GM18870 (cell line): ENCODE results near the gene NUAK2.

Experiments used
- ATAC-seq: cut with Tn5 transposase; IDR thresholded peaks from one replicate; pipeline ENCODE4 v1.9.1; 2021; ENCODE audit warnings: moderate library complexity; ENCODE audit not compliant: unreplicated experiment

Gene NUAK2

DNA sequence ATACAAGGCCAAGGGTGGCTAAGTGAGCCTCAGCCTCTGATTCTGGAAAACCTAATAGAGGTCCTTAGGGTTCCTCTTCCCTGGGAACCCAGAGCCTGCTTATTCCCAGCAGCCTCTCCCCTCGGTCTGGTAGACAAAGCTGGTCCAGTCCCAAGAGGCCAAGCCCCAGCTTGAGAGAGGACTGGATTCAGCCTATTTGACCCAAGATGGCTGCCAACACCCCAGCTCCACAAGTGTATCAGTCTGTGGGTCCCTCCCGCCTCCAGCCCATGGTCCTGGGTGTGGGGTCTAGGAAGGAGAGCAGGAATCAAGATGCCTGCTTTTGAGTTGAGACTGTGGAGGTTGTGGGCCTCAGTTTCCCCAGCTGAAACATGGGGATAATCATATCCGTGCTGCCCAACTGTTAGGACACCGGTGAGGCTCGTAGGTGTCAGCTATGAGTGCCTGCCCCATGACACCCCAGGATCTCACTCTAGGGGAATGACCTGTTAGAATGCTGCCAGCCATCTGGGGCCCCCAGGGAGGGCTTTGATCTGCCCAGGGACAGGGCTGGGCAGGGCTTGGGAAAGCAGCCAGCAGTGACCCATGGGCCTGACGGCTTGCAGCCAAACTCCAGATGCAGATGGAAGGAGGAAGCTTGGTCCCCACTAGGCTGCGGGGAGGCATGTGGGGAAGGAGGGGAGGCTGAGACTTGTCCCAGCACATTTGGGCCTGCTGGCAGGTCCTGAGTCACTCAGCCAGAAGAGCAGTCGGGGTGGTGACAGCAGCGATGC lies 45.4 kb downstream of the NUAK2 start:
- no peak for ATAC-seq

- no peak for ATAC-seq
Measured at GRCh38 chr1:205275133-205275532, 46.4 kb downstream of the NUAK2 start.

DNA sequence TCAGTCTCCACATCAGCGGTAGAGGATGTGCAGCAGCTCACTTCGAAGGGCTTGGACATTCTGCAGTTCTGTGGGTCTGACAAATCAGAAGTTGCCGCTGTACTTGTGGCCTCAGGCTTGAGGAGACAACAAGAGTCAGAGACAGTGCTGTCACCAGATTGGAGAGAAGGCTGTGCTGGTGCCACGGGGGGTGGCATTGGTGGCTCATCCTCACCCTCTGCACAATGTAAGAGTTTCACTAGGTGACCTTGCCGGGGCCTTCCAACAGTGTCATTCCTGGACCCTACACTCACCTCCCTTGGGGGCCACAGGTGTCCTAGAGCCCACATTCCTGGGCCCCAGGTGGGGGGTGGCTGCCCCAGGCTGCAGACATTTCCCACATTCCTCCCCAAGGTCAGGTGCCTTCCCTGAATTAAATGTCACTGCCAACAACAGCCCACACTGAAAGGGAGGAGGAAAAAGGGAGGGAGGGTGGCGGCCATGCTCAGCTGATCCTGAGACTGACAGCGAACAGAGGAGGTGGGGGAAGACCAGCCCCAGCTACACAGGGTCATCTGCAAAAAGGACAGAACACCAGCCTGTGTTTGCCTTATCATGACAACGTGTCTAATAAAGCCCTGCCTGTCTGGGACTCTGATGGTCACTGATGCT lies 47.4 kb downstream of the NUAK2 start:
- ATAC-seq, result no peak

DNA sequence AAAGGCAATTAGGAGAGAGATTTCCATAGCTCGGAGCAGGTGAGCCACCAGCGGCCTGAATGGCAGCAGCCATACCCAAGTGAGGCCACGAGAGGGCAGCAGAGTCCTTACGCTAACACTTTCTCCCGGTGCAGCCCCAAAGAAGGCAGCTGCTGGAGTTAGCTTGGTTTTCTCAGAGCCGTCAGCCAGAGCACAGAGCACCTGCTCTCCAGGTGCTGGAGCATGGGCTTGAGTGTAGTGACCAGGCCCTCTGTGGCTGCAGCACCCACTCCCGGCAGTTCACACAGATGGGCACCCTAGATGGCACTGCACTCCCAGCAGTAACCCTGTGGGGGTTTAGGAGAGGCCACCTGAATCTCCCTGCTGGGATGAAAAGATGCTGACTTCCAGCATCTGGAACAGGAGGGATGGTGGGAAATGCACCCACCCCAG lies 48.0 kb downstream of the NUAK2 start:
- no peak for ATAC-seq

- ATAC-seq, result no peak
Measured at GRCh38 chr1:205272536-205272935, 49.0 kb downstream of the NUAK2 start.

DNA sequence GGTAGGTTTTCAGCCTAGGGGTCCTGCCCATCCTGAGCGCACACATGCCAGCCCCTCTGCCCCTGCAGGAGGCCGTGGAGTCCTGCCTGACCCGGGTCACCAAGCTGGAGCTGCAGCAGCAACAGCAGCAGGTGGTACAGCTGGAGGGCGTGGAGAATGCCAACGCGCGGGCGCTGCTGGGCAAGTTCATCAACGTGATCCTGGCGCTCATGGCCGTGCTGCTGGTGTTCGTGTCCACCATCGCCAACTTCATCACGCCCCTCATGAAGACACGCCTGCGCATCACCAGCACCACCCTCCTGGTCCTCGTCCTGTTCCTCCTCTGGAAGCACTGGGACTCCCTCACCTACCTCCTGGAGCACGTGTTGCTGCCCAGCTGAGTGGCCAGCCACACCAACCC lies 49.8 kb downstream of the NUAK2 start:
- ATAC-seq, result no peak

GRCh38 chr1:205271277-205271676 lies 50.3 kb downstream of the NUAK2 start:
- no peak for ATAC-seq

- no peak for ATAC-seq
Measured at GRCh38 chr1:205270764-205271163, 50.8 kb downstream of the NUAK2 start.

DNA sequence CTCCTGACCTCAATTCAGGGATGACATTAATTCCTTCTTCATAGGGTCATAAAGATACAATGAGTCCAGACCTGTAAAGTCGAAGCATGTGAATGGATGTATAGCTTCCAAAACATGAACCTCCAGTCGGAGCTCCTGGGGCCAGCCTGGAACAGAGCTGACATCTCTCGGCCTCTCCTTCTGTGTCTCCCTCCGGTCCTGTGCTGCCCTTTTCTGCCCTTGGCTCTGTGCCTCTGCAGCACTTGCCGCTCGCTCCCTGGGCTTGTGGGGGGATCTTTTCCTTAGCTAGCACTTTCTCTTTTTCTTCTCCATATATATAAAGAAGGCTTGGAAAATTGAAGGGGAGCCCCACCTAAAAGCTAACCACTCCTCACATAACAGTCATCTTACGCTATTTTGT lies 51.3 kb downstream of the NUAK2 start:
- no peak for ATAC-seq

DNA sequence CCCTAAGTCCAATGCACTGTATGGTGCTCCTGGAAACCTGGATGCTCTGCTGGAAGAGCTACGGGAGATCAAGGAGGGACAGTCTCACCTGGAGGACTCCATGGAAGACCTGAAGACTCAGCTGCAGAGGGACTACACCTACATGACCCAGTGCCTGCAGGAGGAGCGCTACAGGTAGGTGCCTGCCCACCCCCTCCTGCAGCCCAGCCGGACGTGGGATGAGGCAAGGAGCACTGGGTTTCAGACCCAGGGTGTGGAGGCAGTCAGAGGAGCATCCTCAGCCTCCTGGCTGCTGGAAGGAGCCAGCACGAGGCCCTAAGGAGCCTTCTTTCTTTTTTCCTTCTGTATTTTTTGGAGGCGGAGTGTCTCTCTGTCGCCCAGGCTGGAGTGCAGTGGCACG lies 51.8 kb downstream of the NUAK2 start:
- ATAC-seq, result no peak

GRCh38 chr1:205268846-205269680 lies 52.5 kb downstream of the NUAK2 start:
- ATAC-seq, result no peak

DNA sequence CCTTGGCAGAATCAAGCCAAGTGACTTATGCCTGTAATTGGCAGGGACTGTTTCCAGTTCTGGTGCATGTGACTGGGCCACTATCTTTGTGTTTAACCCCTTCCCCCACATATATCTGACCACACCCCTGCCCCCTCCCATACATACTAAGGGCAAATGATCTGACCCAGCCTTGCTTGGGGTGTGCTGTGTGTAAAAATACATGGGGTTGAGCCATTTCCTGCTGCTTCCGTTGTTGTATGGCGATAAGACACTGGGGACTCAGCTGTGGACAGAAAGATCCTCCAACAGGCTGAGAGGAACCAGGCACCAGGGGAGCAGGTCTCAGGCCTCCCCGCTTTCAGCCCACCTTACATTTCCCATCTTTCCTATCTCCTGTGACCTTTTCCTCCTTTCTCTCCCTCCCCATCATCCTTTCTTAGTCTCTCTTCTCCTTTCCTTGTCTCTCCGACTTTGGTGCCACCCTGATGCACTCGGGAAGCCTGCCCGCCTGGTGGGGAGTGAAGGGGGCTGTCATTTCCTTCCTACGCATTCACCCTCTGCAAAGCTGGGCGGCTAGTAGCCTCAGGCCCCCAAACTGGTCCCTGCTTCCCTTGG lies 54.1 kb downstream of the NUAK2 start:
- no peak for ATAC-seq

GRCh38 chr1:205266611-205267305 lies 54.8 kb downstream of the NUAK2 start:
- no peak for ATAC-seq

DNA sequence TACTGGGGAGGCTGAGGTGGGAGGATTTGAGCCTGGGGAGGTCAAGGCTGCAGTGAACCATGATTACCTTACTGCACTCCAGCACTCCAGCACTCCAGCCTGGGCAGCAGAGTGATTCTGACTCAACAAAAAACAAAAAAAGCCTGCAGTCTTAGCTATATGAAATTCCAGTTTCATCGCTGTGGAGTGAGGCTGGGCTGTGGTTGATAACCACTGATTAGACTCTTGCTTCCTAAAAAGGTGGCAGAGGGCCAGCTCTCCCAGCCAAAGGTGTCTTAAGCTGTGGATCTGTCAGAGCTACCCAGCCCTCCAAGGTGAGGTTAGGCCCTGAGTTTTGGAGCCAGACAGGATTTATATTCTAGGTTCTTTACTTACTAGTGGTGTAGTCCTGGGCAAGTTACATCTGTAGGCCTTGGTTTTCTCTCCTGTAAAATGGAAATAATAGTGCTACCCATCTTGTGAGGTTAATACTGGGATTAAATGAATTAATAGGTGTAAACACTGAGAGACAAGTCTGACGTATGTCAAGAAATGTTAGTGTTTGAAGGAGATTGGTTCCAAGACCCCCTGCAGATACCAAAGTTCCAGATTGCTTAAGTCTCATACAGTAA lies 57.9 kb downstream of the NUAK2 start:
- ATAC-seq, result no peak

DNA sequence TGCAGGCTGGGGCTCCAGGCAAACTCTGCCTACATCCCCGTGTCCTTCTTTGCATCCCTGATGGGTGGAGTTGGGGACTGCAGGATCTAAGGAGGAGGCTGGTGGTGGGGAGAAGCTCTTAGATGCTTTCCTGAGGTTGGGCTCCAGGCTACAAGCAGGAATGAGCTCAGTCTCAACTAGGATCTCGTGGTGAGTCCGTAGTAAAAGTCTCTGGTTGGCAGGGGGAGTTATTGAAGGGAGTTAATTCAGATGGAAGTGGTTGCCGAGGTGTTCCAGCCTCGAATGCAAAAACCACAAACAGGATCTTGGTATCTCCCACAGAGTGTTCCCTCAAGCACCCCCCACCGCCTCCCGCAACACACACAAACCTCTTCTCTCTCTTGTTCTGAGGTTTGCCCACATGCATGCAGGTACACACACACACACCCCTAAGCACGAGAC lies 58.8 kb downstream of the NUAK2 start:
- ATAC-seq, result no peak

GRCh38 chr1:205261946-205262691 lies 59.4 kb downstream of the NUAK2 start:
- no peak for ATAC-seq

- ATAC-seq, result no peak
Measured at GRCh38 chr1:205260948-205261732, 60.4 kb downstream of the NUAK2 start.

DNA sequence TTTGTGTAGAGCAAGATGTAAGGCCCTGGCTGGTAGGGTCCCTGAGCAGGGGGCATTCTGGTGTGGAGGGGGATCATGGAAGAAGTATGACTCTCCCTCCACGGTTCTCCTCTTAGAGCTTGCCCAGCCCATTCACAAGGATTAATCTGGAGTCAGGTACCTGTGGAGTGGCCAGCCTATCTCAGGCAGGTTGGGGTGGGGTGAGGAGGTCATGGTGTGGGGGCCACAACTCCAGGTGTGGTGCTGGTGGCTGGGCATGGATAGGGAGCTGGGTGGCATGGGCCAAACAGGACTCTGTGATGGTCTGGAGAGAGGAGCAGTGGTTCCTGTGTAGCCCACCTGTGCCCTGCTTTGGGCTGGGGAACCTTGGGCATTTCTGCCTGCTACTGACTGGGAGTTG lies 61.5 kb downstream of the NUAK2 start:
- no peak for ATAC-seq

DNA sequence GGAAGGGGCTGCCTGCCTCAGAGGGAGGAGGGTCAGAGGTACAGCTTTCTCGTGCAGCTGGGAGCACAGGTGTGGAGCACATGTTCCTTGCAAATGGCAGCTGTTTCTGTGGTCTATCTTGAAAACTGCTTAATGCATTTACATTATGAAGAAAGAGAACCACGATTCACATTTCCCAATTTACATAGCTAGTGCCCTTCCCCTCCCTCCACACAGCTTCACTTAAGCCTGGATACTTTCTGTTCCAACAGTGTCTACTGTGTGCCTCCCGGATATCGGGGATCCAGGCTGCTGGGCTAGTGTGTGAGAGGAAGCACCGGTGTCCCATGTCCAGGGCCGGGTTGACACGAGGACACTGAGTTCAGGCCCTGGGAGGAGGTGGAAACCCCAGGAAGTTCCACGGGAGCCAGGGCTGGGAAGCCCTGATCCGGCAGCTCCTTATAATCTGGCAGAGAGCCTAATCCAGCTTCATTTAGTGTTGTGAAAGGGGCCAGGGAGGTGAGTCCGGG lies 62.2 kb downstream of the NUAK2 start:
- ATAC-seq, result no peak
